Keratinocyte (primary cell): Measurements from ENCODE around the gene SETDB1. TPM values are rescaled to one million over a fixed set of nuclear protein-coding genes. Genes with fewer than 3 reads are reported as not detected.

Experiments used
- DNase-seq: peaks from one replicate; pipeline ENCODE4 v3.0.0-alpha.2; 2011; ENCODE audit warnings: low read depth, missing footprints, low spot score
- FAIRE-seq: peaks from 2 replicates; lab custom pipeline; 2011; peaks lifted over from hg19 to GRCh38; lab: Jason Lieb, UNC
- H2AFZ ChIP-seq: 2 replicates; pipeline ENCODE4 v1.6.0; 2012; ENCODE audit warnings: low read length, control low read depth, inconsistent platforms; ENCODE audit not compliant: control insufficient read depth
- H3K27ac ChIP-seq: 2 replicates; pipeline ENCODE4 v1.5.1; 2011; ENCODE audit warnings: low read length; ENCODE audit not compliant: control insufficient read depth, insufficient read depth
- H3K27me3 ChIP-seq: 3 replicates; pipeline ENCODE4 v1.6.0; 2011; ENCODE audit warnings: low read length; ENCODE audit not compliant: control insufficient read depth, insufficient read depth; ENCODE audit errors: extremely low read depth
- H3K36me3 ChIP-seq, 2 experiments: 2 replicates in 1 of 2; 3 replicates in 1 of 2; pipeline ENCODE4 v1.5.1; 2011; ENCODE audit warnings: low read length in 2 of 2, mild to moderate bottlenecking in 1 of 2; ENCODE audit not compliant: control insufficient read depth in 2 of 2, insufficient read depth in 2 of 2; ENCODE audit errors: extremely low read depth in 1 of 2
- H3K4me1 ChIP-seq: 3 replicates; pipeline ENCODE4 v1.5.1; 2011; ENCODE audit warnings: low read length; ENCODE audit not compliant: control insufficient read depth, insufficient read depth; ENCODE audit errors: extremely low read depth
- H3K4me2 ChIP-seq: 3 replicates; pipeline ENCODE4 v1.6.0; 2011; ENCODE audit warnings: low read depth, low read length; ENCODE audit not compliant: control insufficient read depth, insufficient read depth; ENCODE audit errors: extremely low read depth
- H3K4me3 ChIP-seq, 3 experiments: fragments of 200-600 bp in 1 of 3; sonication (generic) in 1 of 3; 2 replicates in 2 of 3; 3 replicates in 1 of 3; pipeline ENCODE4 v1.5.1; 2011 to 2016; ENCODE audit warnings: low read length in 3 of 3, mild to moderate bottlenecking in 3 of 3, control low read depth in 2 of 3, inconsistent platforms in 1 of 3, low read depth in 1 of 3, mixed read lengths in 1 of 3, mixed run types in 1 of 3, moderate library complexity in 1 of 3; ENCODE audit not compliant: control insufficient read depth in 2 of 3, insufficient read depth in 2 of 3; ENCODE audit errors: extremely low read depth in 1 of 3
- H3K79me2 ChIP-seq: 2 replicates; pipeline ENCODE4 v1.6.0; 2012; ENCODE audit warnings: low read length; ENCODE audit not compliant: control insufficient read depth, insufficient read depth
- H3K9ac ChIP-seq: 3 replicates; pipeline ENCODE4 v1.6.0; 2011; ENCODE audit warnings: low read length; ENCODE audit not compliant: control insufficient read depth, insufficient read depth; ENCODE audit errors: extremely low read depth
- H3K9me1 ChIP-seq: 3 replicates; pipeline ENCODE4 v1.6.0; 2011; ENCODE audit warnings: low read length; ENCODE audit not compliant: control insufficient read depth, insufficient read depth; ENCODE audit errors: extremely low read depth
- H3K9me3 ChIP-seq: 2 replicates; pipeline ENCODE4 v1.5.1; 2012; ENCODE audit warnings: low read depth, low read length; ENCODE audit not compliant: control insufficient read depth
- H4K20me1 ChIP-seq: 3 replicates; pipeline ENCODE4 v1.6.0; 2011; ENCODE audit warnings: low read length; ENCODE audit not compliant: control insufficient read depth, insufficient read depth; ENCODE audit errors: extremely low read depth
- CTCF ChIP-seq, 3 experiments: IDR thresholded peaks in 1 of 3; conservative IDR thresholded peaks in 1 of 3; optimal IDR thresholded peaks in 1 of 3; 2 replicates in 2 of 3; 3 replicates in 1 of 3; pipeline versions ENCODE3 to v1.5.1; 2011; ENCODE audit warnings: low read length in 3 of 3, mild to moderate bottlenecking in 3 of 3, moderate library complexity in 2 of 3, control low read depth in 1 of 3, inconsistent platforms in 1 of 3; ENCODE audit not compliant: insufficient read depth in 2 of 3; ENCODE audit errors: extremely low read depth in 1 of 3
- EZH2 ChIP-seq: IDR thresholded peaks from one replicate; pipeline ENCODE4 v1.6.1; 2012; ENCODE audit warnings: inconsistent platforms, mild to moderate bottlenecking, low read length, moderate library complexity
- dilution Hi-C: fragments of 300-500 bp; cut with MboI; formaldehyde crosslinking; loops from one replicate; pipeline ENCODE4 v1.7.0; 2020; ENCODE audit warnings: low sequenced_read_pairs; ENCODE audit not compliant: extremely low pct_ligation_motif_present
- polyA plus RNA-seq, 5 experiments: library from polyadenylated mRNA; depleted of rRNA in 3 of 5; stranded (reverse) in 3 of 5; stranded (forward) in 1 of 5; unstranded in 1 of 5; fragments of >200 nt; gene quantifications; 1 replicate in 1 of 5; 2 replicates in 3 of 5; 3 replicates in 1 of 5; pipeline versions ENCODE4 v1.2.1 to v1.2.3, GENCODE V29; 2011 to 2012; ENCODE audit warnings: missing spikeins in 2 of 5, low read depth in 1 of 5, low replicate concordance in 1 of 5

SETDB1 gene
- polyA plus RNA-seq, 1 donor (not counting 4 experiments of a cell fraction or from before 2014, with no cell fraction given) = 31.3 TPM

DNA sequence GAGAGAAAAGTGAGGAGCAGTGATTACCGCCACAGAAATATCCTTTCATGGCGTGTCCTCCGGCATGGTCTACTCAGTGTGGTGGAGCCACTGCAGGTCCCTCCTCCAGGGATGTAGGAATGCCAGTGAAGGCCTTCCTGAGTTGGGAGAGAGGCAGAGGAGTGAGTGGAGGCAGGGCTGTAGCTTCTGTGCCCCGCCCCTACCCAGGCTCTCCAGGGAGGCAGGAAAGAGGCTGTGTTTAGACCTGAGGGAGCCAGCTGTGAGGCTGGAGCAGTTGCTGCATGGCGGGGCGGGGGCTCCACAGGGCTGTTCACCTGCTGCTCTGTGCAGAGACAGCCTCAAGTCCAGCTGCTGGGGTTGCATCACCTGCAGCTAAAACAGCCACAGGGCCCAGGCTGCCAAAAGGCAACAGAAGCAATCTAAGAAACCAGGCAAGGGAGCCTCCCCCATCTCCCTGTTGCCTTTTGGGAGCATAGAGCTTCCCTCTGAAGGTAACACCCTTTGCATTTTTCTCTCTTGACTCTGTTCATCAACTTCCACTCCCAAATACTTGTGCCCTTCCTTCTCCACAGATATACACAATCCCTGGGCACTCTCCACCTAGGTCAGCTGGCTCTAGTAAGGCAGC lies 55.1 kb downstream of the SETDB1 start:
- H2AFZ ChIP-seq = peak overlapping the region; percentile 34
- H3K36me3 ChIP-seq = no peaks in the 10 kb centered on the region
- FAIRE-seq (peak; percentile 43), DNase-seq (no peak)
- H3K27ac ChIP-seq = peak overlapping the region; percentile 19
- H4K20me1 ChIP-seq = no peaks in the 10 kb centered on the region
- peaks cover 34% of the 10 kb centered on the region for H3K4me1 ChIP-seq
- no peaks in the 10 kb centered on the region for H3K27me3 ChIP-seq
- H3K4me3 ChIP-seq = peak overlapping the region in 1 of 3 experiments; percentile 15
- dilution Hi-C loops = no loop called here
- H3K9me3 ChIP-seq = no peaks in the 10 kb centered on the region
- no peaks in the 10 kb centered on the region for H3K9me1 ChIP-seq
- H3K4me2 ChIP-seq = peak overlapping the region; percentile 63
- peak overlapping the region; percentile 16 for H3K9ac ChIP-seq
- no peaks in the 10 kb centered on the region for H3K79me2 ChIP-seq
- no peak for TF ChIP-seq CTCF (optimal IDR thresholded peaks at IDR 0.05 in 1 of 3, IDR thresholded peaks at IDR 0.05 in 1 of 3, conservative IDR thresholded peaks at IDR 0.05 in 1 of 3; ENCODE audit: extremely low read depth in 1 of 3, insufficient read depth in 2 of 3, low read length in 3 of 3)
- no peak for TF ChIP-seq EZH2

- H4K20me1 ChIP-seq = no peaks in the 10 kb centered on the region
- DNase-seq (no peak), FAIRE-seq (peak; percentile 56)
Observed at GRCh38 chr1:150981805-150982712, 55.9 kb downstream of the SETDB1 start, which contains the start of gene ANXA9. Gene ANXA9, plus strand, starts transcription at chr1:150982292. Its CDS starts 814 bp downstream, at chr1:150983106.

More at GRCh38 chr1:150981805-150982712, 55.9 kb downstream of the SETDB1 start, which contains the start of gene ANXA9:
- Histone ChIP-seq H3K27me3 (no peaks in the 10 kb centered on the region), H3K4me1 (peaks cover 27% of the 10 kb centered on the region), H3K9ac (peak within 1 kb of the TSS; percentile 16), H3K79me2 (no peaks in the 10 kb centered on the region), H3K9me3 (no peaks in the 10 kb centered on the region), H3K4me2 (peak within 1 kb of the TSS; percentile 63), H3K9me1 (no peaks in the 10 kb centered on the region), H3K4me3 (peak within 1 kb of the TSS in 1 of 3 experiments; percentile 15), H3K27ac (peak within 1 kb of the TSS; percentile 19), H3K36me3 (no peaks in the 10 kb centered on the region), H2AFZ (peak within 1 kb of the TSS; percentile 34)
- dilution Hi-C loops = no loop called here
- TF ChIP-seq EZH2 = no peak
- TF ChIP-seq CTCF (optimal IDR thresholded peaks at IDR 0.05 in 1 of 3, IDR thresholded peaks at IDR 0.05 in 1 of 3, conservative IDR thresholded peaks at IDR 0.05 in 1 of 3; ENCODE audit: extremely low read depth in 1 of 3, insufficient read depth in 2 of 3, low read length in 3 of 3) = no peak
